H1 (cell line): Measurements from ENCODE around the gene GTF3C5. TPM values are rescaled to one million over a fixed set of nuclear protein-coding genes. Genes with fewer than 3 reads are reported as not detected.
"Not testable (repeated sequence)": the region's sequence is repeated elsewhere in the genome, so short reads cannot be mapped to it uniquely, and the experiment has no call there.

ENCODE experiments used
- CTCF ChIA-PET: fragments of 300-600 bp; sonication (Branson Sonifier 250); formaldehyde crosslinking; loops from one replicate; lab custom pipeline; 2021; ENCODE audit not compliant: partially characterized antibody; lab: Charles Lee
- POLR2A ChIA-PET: fragments of 300-600 bp; sonication (Branson Sonifier 250); formaldehyde crosslinking; loops from one replicate; lab custom pipeline; 2021; ENCODE audit warnings: inconsistent platforms; ENCODE audit not compliant: partially characterized antibody; lab: Charles Lee
- DNase-seq, 2 experiments: peaks; one replicate each; pipeline versions ENCODE4 v3.0.0 to v3.0.0-alpha.2; 2010 to 2022; ENCODE audit warnings: low spot score in 2 of 2, low read depth in 1 of 2, mixed read lengths in 1 of 2
- FAIRE-seq: peaks from 2 replicates; lab custom pipeline; 2011; peaks lifted over from hg19 to GRCh38; lab: Jason Lieb, UNC
- H2AFZ ChIP-seq: 2 replicates; pipeline ENCODE4 v1.8.1; 2012; ENCODE audit warnings: low read length, inconsistent platforms
- H2AK5ac ChIP-seq: 2 replicates; pipeline ENCODE4 v1.6.1; 2013; ENCODE audit warnings: low read depth, low read length
- H2BK120ac ChIP-seq: replicated peaks from 2 replicates; pipeline ENCODE3; 2013; ENCODE audit warnings: low read depth, low read length, inconsistent platforms
- H2BK12ac ChIP-seq: 2 replicates; pipeline ENCODE4 v1.6.1; 2013; ENCODE audit warnings: low read depth, low read length
- H2BK15ac ChIP-seq: 2 replicates; pipeline ENCODE4 v1.6.1; 2013; ENCODE audit warnings: low read length
- H2BK20ac ChIP-seq: 2 replicates; pipeline ENCODE4 v1.6.1; 2013; ENCODE audit warnings: low read length
- H2BK5ac ChIP-seq: 2 replicates; pipeline ENCODE4 v1.6.1; 2013; ENCODE audit warnings: low read depth, low read length
- H3K14ac ChIP-seq: 2 replicates; pipeline ENCODE4 v1.6.1; 2013; ENCODE audit warnings: inconsistent platforms; ENCODE audit not compliant: insufficient read length
- H3K18ac ChIP-seq: 2 replicates; pipeline ENCODE4 v1.6.1; 2013; ENCODE audit warnings: low read length; ENCODE audit errors: extremely low read depth
- H3K23ac ChIP-seq: 2 replicates; pipeline ENCODE4 v1.6.1; 2013; ENCODE audit warnings: inconsistent platforms; ENCODE audit not compliant: insufficient read length
- H3K23me2 ChIP-seq: 2 replicates; pipeline ENCODE4 v1.6.1; 2013; ENCODE audit warnings: low read depth, low read length
- H3K27ac ChIP-seq: 2 replicates; pipeline ENCODE4 v1.6.1; 2011; ENCODE audit warnings: low read depth, low read length, inconsistent platforms
- H3K27me3 ChIP-seq, 4 experiments: replicated peaks in 1 of 4; 1 replicate in 1 of 4; 2 replicates in 3 of 4; pipeline versions ENCODE4 v1.6.1 to v1.8.1; 2011 to 2013; ENCODE audit warnings: low read length in 3 of 4, mild to moderate bottlenecking in 3 of 4, inconsistent platforms in 2 of 4, mixed read lengths in 2 of 4, moderate library complexity in 1 of 4; ENCODE audit not compliant: control insufficient read depth in 3 of 4, insufficient read depth in 3 of 4; ENCODE audit errors: extremely low read depth in 1 of 4
- H3K36me3 ChIP-seq, 4 experiments: 2 replicates each; pipeline versions ENCODE4 v1.6.1 to v1.8.1; 2011 to 2013; ENCODE audit warnings: mild to moderate bottlenecking in 4 of 4, low read length in 3 of 4, moderate library complexity in 2 of 4, control low read depth in 1 of 4, inconsistent platforms in 1 of 4; ENCODE audit not compliant: insufficient read depth in 4 of 4, control insufficient read depth in 2 of 4
- H3K4ac ChIP-seq: replicated peaks from 2 replicates; pipeline ENCODE3; 2013; ENCODE audit warnings: low read length, low read depth, mixed read lengths, inconsistent platforms; ENCODE audit not compliant: insufficient read length
- H3K4me1 ChIP-seq, 4 experiments: replicated peaks in 1 of 4; 1 replicate in 1 of 4; 2 replicates in 3 of 4; pipeline versions ENCODE4 v1.6.1 to v1.8.1; 2011 to 2013; ENCODE audit warnings: low read length in 3 of 4, inconsistent platforms in 2 of 4, mixed read lengths in 1 of 4; ENCODE audit not compliant: insufficient read depth in 4 of 4, control insufficient read depth in 3 of 4
- H3K4me2 ChIP-seq, 2 experiments: 2 replicates each; pipeline versions ENCODE4 v1.6.1 to v1.8.1; 2011 to 2013; ENCODE audit warnings: low read depth in 2 of 2, low read length in 2 of 2, control low read depth in 1 of 2, inconsistent platforms in 1 of 2, mild to moderate bottlenecking in 1 of 2; ENCODE audit not compliant: insufficient read depth in 1 of 2
- H3K4me3 ChIP-seq, 4 experiments: fragments of 200-600, 300-600 bp in 1 of 4; sonication (generic), shearing (Covaris generic), sonication (Bioruptor Twin) in 1 of 4; 2 replicates each; pipeline versions ENCODE4 v1.5.1 to v1.8.1; 2011 to 2016; ENCODE audit warnings: low read length in 4 of 4, low read depth in 3 of 4, control low read depth in 2 of 4, inconsistent platforms in 2 of 4, mild to moderate bottlenecking in 2 of 4, mixed read lengths in 1 of 4, moderate library complexity in 1 of 4; ENCODE audit not compliant: insufficient read depth in 2 of 4; ENCODE audit errors: extremely low read depth in 1 of 4
- H3K56ac ChIP-seq: replicated peaks from 2 replicates; pipeline ENCODE3; 2013; ENCODE audit warnings: low read depth, mild to moderate bottlenecking, mixed read lengths, low read length, inconsistent platforms; ENCODE audit not compliant: insufficient read length
- H3K79me1 ChIP-seq: 2 replicates; pipeline ENCODE4 v1.6.1; 2013; ENCODE audit warnings: low read depth, low read length, control low read depth
- H3K79me2 ChIP-seq, 2 experiments: 2 replicates each; pipeline versions ENCODE4 v1.6.1 to v1.8.1; 2012 to 2013; ENCODE audit warnings: low read length in 2 of 2, mild to moderate bottlenecking in 2 of 2, inconsistent platforms in 1 of 2; ENCODE audit not compliant: insufficient read depth in 2 of 2, control insufficient read depth in 1 of 2
- H3K9ac ChIP-seq, 4 experiments: replicated peaks in 1 of 4; 1 replicate in 1 of 4; 2 replicates in 3 of 4; pipeline versions ENCODE4 v1.6.1 to v1.8.1; 2011 to 2013; ENCODE audit warnings: low read depth in 3 of 4, low read length in 3 of 4, control low read depth in 2 of 4, mild to moderate bottlenecking in 2 of 4, moderate library complexity in 2 of 4, inconsistent platforms in 1 of 4; ENCODE audit errors: extremely low read depth in 1 of 4
- H3K9me3 ChIP-seq, 2 experiments: 2 replicates each; pipeline versions ENCODE4 v1.6.1 to v1.8.1; 2012 to 2013; ENCODE audit warnings: mild to moderate bottlenecking in 2 of 2, moderate library complexity in 2 of 2, control low read depth in 1 of 2, inconsistent platforms in 1 of 2, low read depth in 1 of 2, low read length in 1 of 2, mixed read lengths in 1 of 2; ENCODE audit not compliant: insufficient read depth in 2 of 2
- H4K20me1 ChIP-seq, 2 experiments: replicated peaks in 1 of 2; 2 replicates each; pipeline versions ENCODE3 to v1.8.1; 2011 to 2013; ENCODE audit warnings: inconsistent platforms in 2 of 2, low read length in 2 of 2, mild to moderate bottlenecking in 1 of 2; ENCODE audit not compliant: insufficient read depth in 2 of 2, control insufficient read depth in 1 of 2
- H4K5ac ChIP-seq: 2 replicates; pipeline ENCODE4 v1.6.1; 2013; ENCODE audit warnings: low read length, low read depth, mixed read lengths, inconsistent platforms; ENCODE audit not compliant: insufficient read length
- H4K8ac ChIP-seq: 2 replicates; pipeline ENCODE4 v1.8.0; 2013; ENCODE audit warnings: mild to moderate bottlenecking, moderate library complexity, low read length, inconsistent platforms; ENCODE audit not compliant: insufficient read depth; ENCODE audit errors: extremely low read depth
- H4K91ac ChIP-seq: replicated peaks from 2 replicates; pipeline ENCODE3; 2013; ENCODE audit warnings: low read length, mixed read lengths, inconsistent platforms; ENCODE audit not compliant: insufficient read length
- WGBS, 2 experiments: shearing (Covaris generic) in 1 of 2; methylation state at CpG; one replicate each; pipeline versions ENCODE4 v1.1.6 to v1.1.7; 2013 to 2015; ENCODE audit warnings: low lambda C conversion rate in 2 of 2, mixed read lengths in 2 of 2, inconsistent platforms in 1 of 2, low coverage in 1 of 2, missing lambda C conversion rate in 1 of 2; ENCODE audit not compliant: insufficient replicate concordance in 2 of 2, insufficient coverage in 1 of 2, insufficient read length in 1 of 2; ENCODE audit errors: extremely low coverage in 1 of 2, missing lambda C conversion rate in 1 of 2; 5-methylcytosine and 5-hydroxymethylcytosine counted together
- polyA plus RNA-seq, 7 experiments: library from polyadenylated mRNA; depleted of rRNA in 3 of 7; stranded (reverse) in 5 of 7; unstranded in 2 of 7; fragments of >200 nt in 5 of 7; fragments of 200-250 nt in 2 of 7; gene quantifications; 1 replicate in 5 of 7; 2 replicates in 1 of 7; 4 replicates in 1 of 7; pipeline versions ENCODE4 v1.2.1 to v1.2.3, GENCODE V29; 2011 to 2013; ENCODE audit warnings: missing spikeins in 2 of 7, mixed read lengths in 2 of 7
- total RNA-seq: library from RNA; stranded (reverse); fragmentation: NEBNext Ultra II Directional; extraction: Animal tissue kit (Norgen Biotek cat#: 25700); gene quantifications from 2 replicates; pipeline ENCODE4 v1.2.1, GENCODE V29; 2021

GTF3C5 gene
- total and polyA plus RNA-seq, 2 of the 8 experiments (the other 6 are each of a cell fraction or from before 2014, with no cell fraction given), result 78.7 to 87.1 TPM

DNA sequence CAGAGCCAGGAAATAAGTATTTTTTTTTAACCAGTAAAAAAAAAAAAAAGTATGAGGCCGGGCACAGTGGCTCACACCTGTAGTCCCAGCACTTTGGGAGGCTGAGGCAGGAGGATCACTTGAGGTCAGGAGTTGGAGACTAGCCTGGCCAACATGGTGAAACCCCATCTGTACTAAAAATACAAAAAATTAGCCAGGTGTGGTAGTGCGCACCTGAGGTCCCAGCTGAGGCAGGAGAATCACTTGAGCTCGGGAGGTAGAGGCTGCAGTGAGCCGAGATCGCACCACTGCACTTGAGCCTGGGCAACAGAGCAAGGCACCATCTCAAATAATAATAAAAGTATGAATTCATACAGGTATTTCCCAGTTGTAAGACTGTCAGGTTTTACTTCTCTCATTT lies 41.4 kb downstream of the GTF3C5 start:
- H4K20me1 ChIP-seq, H3K23ac ChIP-seq, H2BK12ac ChIP-seq, H3K79me2 ChIP-seq, H2BK20ac ChIP-seq, H2BK120ac ChIP-seq, DNase-seq, H2AK5ac ChIP-seq, H3K23me2 ChIP-seq, H3K27me3 ChIP-seq, H3K18ac ChIP-seq, FAIRE-seq, H3K27ac ChIP-seq, H4K91ac ChIP-seq, H2BK15ac ChIP-seq, H3K4me3 ChIP-seq, H2BK5ac ChIP-seq, H3K14ac ChIP-seq, POLR2A ChIA-PET, H3K4me2 ChIP-seq, H4K5ac ChIP-seq, H3K4ac ChIP-seq, H3K9ac ChIP-seq, H3K9me3 ChIP-seq, H2AFZ ChIP-seq, H3K4me1 ChIP-seq, H3K56ac ChIP-seq, H4K8ac ChIP-seq, H3K79me1 ChIP-seq, H3K36me3 ChIP-seq: not testable (repeated sequence)
- 89% methylated on average over 5 of the region's 5 CpGs; no CpG with 5 or more reads in 1 of the 2 experiments for WGBS, 2 experiments
- CTCF ChIA-PET, result interaction anchor here (1.0 kb wide), 2 partner anchors 15 to 40 kb away, joined by 3 read pairs; no protein-coding TSS in a partner anchor
